22Rv1 (cell line): ENCODE results near the gene LRMDA.

Experiments used
- CTCF ChIP-seq: fragments of 450-650 bp; IDR thresholded peaks from 2 replicates; pipeline ENCODE4 v1.5.1; 2017; ENCODE audit warnings: mild to moderate bottlenecking
- ZFX ChIP-seq: fragments of 450-650 bp; IDR thresholded peaks from 2 replicates; pipeline ENCODE4 v1.6.1; 2017; ENCODE audit warnings: antibody characterized with exemption, borderline replicate concordance

- no peak for TF ChIP-seq CTCF
- no peak for TF ChIP-seq ZFX
These were observed 31.8 kb upstream of the LRMDA start for GRCh38 chr10:75399461-75400162.
